ENCODE results near the gene SDS.

Gene SDS

GRCh38 chr12:113403435-113404415 is at the start of gene SDS:
Gene SDS (minus strand): TSS chr12:113403887. CDS start chr12:113399708, 4,179 bp downstream.
- Histone ChIP-seq H3K36me3 (replicated peaks) (no peaks in the 10 kb centered on the region), H3K9me3 (no peaks in the 10 kb centered on the region), H3K4me1 (peaks cover 3% of the 10 kb centered on the region), H3K4me3 (no peak within 1 kb of the TSS), H3K27me3 (ENCODE audit: low read depth) (no peaks in the 10 kb centered on the region)
- in situ Hi-C loops (cut with MboI; ENCODE audit: low sequenced_read_pairs), result no loop called here
- DNase-seq (ENCODE audit: low spot score in 2 of 2), result no peak

GRCh38 chr12:113453330-113453729 is 49.6 kb upstream of the SDS start:
- Histone ChIP-seq H3K4me1 (no peaks in the 10 kb centered on the region), H3K36me3 (replicated peaks) (no peaks in the 10 kb centered on the region), H3K27me3 (ENCODE audit: low read depth) (peaks cover 14% of the 10 kb centered on the region), H3K4me3 (no peak overlapping the region), H3K9me3 (no peaks in the 10 kb centered on the region)
- in situ Hi-C loops (cut with MboI; ENCODE audit: low sequenced_read_pairs), result no loop called here
- DNase-seq (ENCODE audit: low spot score in 2 of 2), result no peak

GRCh38 chr12:113452458-113452857 is 48.8 kb upstream of the SDS start:
- in situ Hi-C loops (cut with MboI; ENCODE audit: low sequenced_read_pairs), result no loop called here
- no peaks in the 10 kb centered on the region for H3K4me1 ChIP-seq
- H3K4me3 ChIP-seq, result no peak overlapping the region
- DNase-seq (ENCODE audit: low spot score in 2 of 2), result no peak
- H3K27me3 ChIP-seq (ENCODE audit: low read depth), result peaks cover 7% of the 10 kb centered on the region
- H3K9me3 ChIP-seq, result no peaks in the 10 kb centered on the region
- H3K36me3 ChIP-seq (replicated peaks), result no peaks in the 10 kb centered on the region

GRCh38 chr12:113449839-113450238 is 46.2 kb upstream of the SDS start:
- no peak for DNase-seq (ENCODE audit: low spot score in 2 of 2)
- H3K27me3 ChIP-seq (ENCODE audit: low read depth), result peaks cover 10% of the 10 kb centered on the region
- no peaks in the 10 kb centered on the region for H3K36me3 ChIP-seq (replicated peaks)
- in situ Hi-C loops (cut with MboI; ENCODE audit: low sequenced_read_pairs), result no loop called here
- H3K4me3 ChIP-seq, result no peak overlapping the region
- no peaks in the 10 kb centered on the region for H3K9me3 ChIP-seq
- no peaks in the 10 kb centered on the region for H3K4me1 ChIP-seq

GRCh38 chr12:113449299-113449698 is 45.6 kb upstream of the SDS start:
- no peaks in the 10 kb centered on the region for H3K4me1 ChIP-seq
- H3K36me3 ChIP-seq (replicated peaks), result no peaks in the 10 kb centered on the region
- DNase-seq (ENCODE audit: low spot score in 2 of 2), result no peak
- no peak overlapping the region for H3K4me3 ChIP-seq
- H3K27me3 ChIP-seq (ENCODE audit: low read depth), result peaks cover 10% of the 10 kb centered on the region
- no peaks in the 10 kb centered on the region for H3K9me3 ChIP-seq
- in situ Hi-C loops (cut with MboI; ENCODE audit: low sequenced_read_pairs), result no loop called here

GRCh38 chr12:113448873-113449272 is 45.2 kb upstream of the SDS start:
- DNase-seq (ENCODE audit: low spot score in 2 of 2), result no peak
- in situ Hi-C loops (cut with MboI; ENCODE audit: low sequenced_read_pairs), result no loop called here
- no peak overlapping the region for H3K4me3 ChIP-seq
- H3K27me3 ChIP-seq (ENCODE audit: low read depth), result peaks cover 10% of the 10 kb centered on the region
- H3K36me3 ChIP-seq (replicated peaks), result no peaks in the 10 kb centered on the region
- H3K4me1 ChIP-seq, result no peaks in the 10 kb centered on the region
- H3K9me3 ChIP-seq, result no peaks in the 10 kb centered on the region

- Histone ChIP-seq H3K9me3 (no peaks in the 10 kb centered on the region), H3K36me3 (replicated peaks) (no peaks in the 10 kb centered on the region), H3K4me1 (no peaks in the 10 kb centered on the region), H3K27me3 (ENCODE audit: low read depth) (peaks cover 10% of the 10 kb centered on the region; the same call in 1 of the 2 replicates), H3K4me3 (no peak overlapping the region)
- in situ Hi-C loops (cut with MboI; ENCODE audit: low sequenced_read_pairs), result no loop called here
- no peak for DNase-seq (ENCODE audit: low spot score in 2 of 2)
Observed at GRCh38 chr12:113445544-113446171, 42.0 kb upstream of the SDS start.

GRCh38 chr12:113443030-113443539 is 39.4 kb upstream of the SDS start:
- DNase-seq (ENCODE audit: low spot score in 2 of 2), result peak in 1 of 2 experiments; percentile 52
- Histone ChIP-seq H3K4me3 (no peak overlapping the region), H3K9me3 (no peaks in the 10 kb centered on the region), H3K27me3 (ENCODE audit: low read depth) (0 out of 2 replicates have a peak, but pooled peaks cover 2% of the 10 kb centered on the region), H3K4me1 (no peaks in the 10 kb centered on the region), H3K36me3 (replicated peaks) (no peaks in the 10 kb centered on the region)
- in situ Hi-C loops (cut with MboI; ENCODE audit: low sequenced_read_pairs), result no loop called here

GRCh38 chr12:113440947-113441782 is 37.5 kb upstream of the SDS start:
- in situ Hi-C loops (cut with MboI; ENCODE audit: low sequenced_read_pairs), result no loop called here
- no peaks in the 10 kb centered on the region for H3K36me3 ChIP-seq (replicated peaks)
- H3K9me3 ChIP-seq, result no peaks in the 10 kb centered on the region
- H3K27me3 ChIP-seq (ENCODE audit: low read depth), result no peaks in the 10 kb centered on the region
- H3K4me1 ChIP-seq, result no peaks in the 10 kb centered on the region
- no peak for DNase-seq (ENCODE audit: low spot score in 2 of 2)
- no peak overlapping the region for H3K4me3 ChIP-seq

- Histone ChIP-seq H3K9me3 (no peaks in the 10 kb centered on the region), H3K4me1 (no peaks in the 10 kb centered on the region), H3K36me3 (replicated peaks) (no peaks in the 10 kb centered on the region), H3K4me3 (no peak overlapping the region), H3K27me3 (ENCODE audit: low read depth) (no peaks in the 10 kb centered on the region)
- in situ Hi-C loops (cut with MboI; ENCODE audit: low sequenced_read_pairs), result no loop called here
- DNase-seq (ENCODE audit: low spot score in 2 of 2), result no peak
Observed at GRCh38 chr12:113440336-113440735, 36.6 kb upstream of the SDS start.

- Histone ChIP-seq H3K4me3 (no peak overlapping the region), H3K4me1 (no peaks in the 10 kb centered on the region), H3K36me3 (replicated peaks) (no peaks in the 10 kb centered on the region), H3K9me3 (no peaks in the 10 kb centered on the region), H3K27me3 (ENCODE audit: low read depth) (no peaks in the 10 kb centered on the region)
- peak; percentile 47 to 86 for DNase-seq (ENCODE audit: low spot score in 2 of 2)
- in situ Hi-C loops (cut with MboI; ENCODE audit: low sequenced_read_pairs), result loop anchor here (5.0 kb wide), 1 partner anchor 473 kb away; no protein-coding TSS in a partner anchor
Observed at GRCh38 chr12:113439606-113440030, 35.9 kb upstream of the SDS start.

- no peaks in the 10 kb centered on the region for H3K27me3 ChIP-seq (ENCODE audit: low read depth)
- no peak overlapping the region for H3K4me3 ChIP-seq
- no peaks in the 10 kb centered on the region for H3K4me1 ChIP-seq
- in situ Hi-C loops (cut with MboI; ENCODE audit: low sequenced_read_pairs), result loop anchor here (5.0 kb wide), 1 partner anchor 473 kb away; no protein-coding TSS in a partner anchor
- H3K36me3 ChIP-seq (replicated peaks), result no peaks in the 10 kb centered on the region
- no peak for DNase-seq (ENCODE audit: low spot score in 2 of 2)
- no peaks in the 10 kb centered on the region for H3K9me3 ChIP-seq
Observed at GRCh38 chr12:113439301-113439597, 35.6 kb upstream of the SDS start.

- no peaks in the 10 kb centered on the region for H3K4me1 ChIP-seq
- H3K27me3 ChIP-seq (ENCODE audit: low read depth), result no peaks in the 10 kb centered on the region
- H3K36me3 ChIP-seq (replicated peaks), result no peaks in the 10 kb centered on the region
- DNase-seq (ENCODE audit: low spot score in 2 of 2), result no peak
- H3K4me3 ChIP-seq, result no peak overlapping the region
- H3K9me3 ChIP-seq, result no peaks in the 10 kb centered on the region
- in situ Hi-C loops (cut with MboI; ENCODE audit: low sequenced_read_pairs), result loop anchor here (5.0 kb wide), 1 partner anchor 474 kb away; no protein-coding TSS in a partner anchor
Observed at GRCh38 chr12:113438523-113439300, 35.0 kb upstream of the SDS start.

All from HAP-1 (cell line).